Activated CD4-positive, CD25-positive, alpha-beta regulatory T cell (primary cell): ENCODE data around the gene CTNNA2.

Source experiments
- DNase-seq, 4 experiments: peaks; one replicate each; lab custom pipeline; 2025; lab: John Stamatoyannopoulos, UW

Gene CTNNA2

DNA sequence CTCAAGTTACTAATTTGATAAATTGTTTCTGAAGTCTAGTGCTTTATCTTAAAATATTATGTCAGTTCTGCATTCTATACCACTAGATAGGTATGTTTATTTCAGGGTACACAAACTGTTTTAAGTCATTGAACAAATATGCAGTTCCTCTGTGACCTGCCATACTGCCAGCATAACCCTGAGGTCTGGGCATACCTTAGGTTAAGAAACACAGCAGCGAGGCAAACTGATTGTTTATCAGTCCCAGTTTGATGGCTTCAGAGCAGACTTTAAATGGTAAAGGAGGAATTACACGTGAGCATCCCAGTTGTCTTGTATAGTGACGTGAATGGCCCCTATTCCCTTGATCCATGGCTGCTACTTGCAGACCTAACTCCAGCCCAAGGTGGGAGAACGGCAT is 978.1 kb downstream of the CTNNA2 start:
- no peak for DNase-seq

DNA sequence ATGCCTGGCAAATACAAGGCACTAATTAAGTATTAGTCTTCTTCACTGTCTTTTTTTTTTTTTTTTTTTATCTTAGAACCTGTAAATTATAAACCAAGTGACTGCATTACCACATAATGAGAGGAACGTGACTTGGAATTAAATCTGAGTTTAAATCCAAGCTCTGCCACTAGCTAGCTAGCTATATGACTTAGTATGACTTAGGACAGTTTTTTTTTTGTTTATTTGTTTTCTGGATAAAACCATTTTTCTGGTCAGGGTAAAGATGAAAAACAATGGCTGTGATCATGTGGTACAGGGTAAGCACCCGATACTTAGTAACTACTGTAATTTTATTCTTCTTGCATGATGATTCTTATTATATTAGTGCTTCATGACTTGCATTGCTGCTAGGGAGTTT is 983.5 kb downstream of the CTNNA2 start:
- DNase-seq, result no peak

- DNase-seq, result no peak
These were observed 983.9 kb downstream of the CTNNA2 start for GRCh38 chr2:80496775-80497174.

- no peak for DNase-seq
These were observed 986.2 kb downstream of the CTNNA2 start for GRCh38 chr2:80499095-80499494.

DNA sequence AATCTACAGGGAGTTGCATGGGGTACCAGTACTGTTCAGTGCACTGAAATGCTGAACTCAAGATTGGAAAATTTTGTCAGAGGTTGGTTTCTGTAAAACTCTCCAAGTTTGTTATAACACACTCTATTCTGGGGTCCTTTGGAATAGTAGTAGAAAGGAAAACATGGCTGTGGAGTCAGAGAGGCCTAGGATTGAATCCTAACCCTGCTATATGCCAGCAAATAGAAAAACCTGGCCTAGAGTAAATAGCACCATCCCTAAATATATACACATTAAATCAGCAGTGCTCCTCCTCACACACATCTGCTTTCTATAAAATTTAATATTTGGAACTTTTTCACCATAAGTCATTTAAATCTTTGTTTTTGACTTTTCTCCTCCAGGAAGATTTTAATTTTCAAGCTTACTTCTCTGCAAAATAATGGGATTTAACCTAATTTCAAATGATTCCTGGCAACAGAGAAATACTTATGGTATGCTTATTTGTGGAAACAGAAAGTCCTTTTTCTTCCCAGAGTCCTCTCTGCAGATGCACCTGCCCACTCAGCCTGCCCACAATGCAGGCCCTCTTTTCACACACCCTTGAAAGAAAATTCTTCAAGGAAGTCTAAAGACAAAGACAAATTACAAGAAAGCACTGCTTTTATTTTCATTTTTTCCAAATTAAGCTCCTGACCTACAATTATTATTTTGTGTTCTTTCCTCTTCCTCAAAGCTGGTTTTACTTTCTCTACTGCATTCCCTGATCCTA is 989.2 kb downstream of the CTNNA2 start:
- DNase-seq, result no peak

DNA sequence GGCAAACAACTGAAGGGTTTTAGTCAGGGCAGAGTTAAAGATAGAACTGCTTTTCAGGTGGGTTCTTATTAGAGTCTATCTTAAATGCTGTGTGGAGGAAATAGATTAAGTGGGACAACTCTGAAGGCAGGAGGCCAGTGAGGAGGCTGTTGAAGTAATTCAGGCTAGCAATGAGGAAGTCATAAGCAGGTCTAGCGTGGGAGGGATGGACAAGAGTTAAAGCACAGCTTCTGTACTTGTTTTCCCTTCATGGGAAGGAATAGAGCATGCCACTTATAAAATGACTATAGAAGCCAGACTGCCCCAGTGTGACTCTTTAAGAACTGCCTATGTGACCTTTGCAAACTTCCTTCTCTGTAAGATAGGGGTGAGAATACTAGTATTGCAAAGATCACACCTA is 993.7 kb downstream of the CTNNA2 start:
- no peak for DNase-seq

- no peak for DNase-seq
These were observed 997.9 kb downstream of the CTNNA2 start for GRCh38 chr2:80510716-80511115.

DNA sequence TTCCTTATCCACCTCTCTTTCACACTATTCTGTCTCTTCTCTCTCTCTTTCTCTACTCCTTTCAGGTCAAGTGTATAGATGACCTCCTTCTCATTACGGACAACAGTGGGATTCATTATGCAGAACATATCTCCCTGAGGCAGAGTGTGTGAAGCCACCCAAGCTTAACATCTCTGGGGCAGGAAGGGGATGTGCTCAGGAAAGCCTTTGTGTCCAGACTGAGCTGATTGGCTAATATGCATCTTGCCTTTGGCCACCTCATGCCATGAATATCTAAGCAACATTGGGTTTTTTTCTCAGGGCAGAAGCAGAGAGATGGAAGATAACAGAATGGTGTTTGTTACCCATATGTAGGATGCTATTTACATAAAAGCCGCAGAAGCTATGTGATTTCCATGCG is 1003.1 kb downstream of the CTNNA2 start:
- DNase-seq, result no peak

- DNase-seq, result no peak
These were observed 1004.5 kb downstream of the CTNNA2 start for GRCh38 chr2:80517316-80517715.

DNA sequence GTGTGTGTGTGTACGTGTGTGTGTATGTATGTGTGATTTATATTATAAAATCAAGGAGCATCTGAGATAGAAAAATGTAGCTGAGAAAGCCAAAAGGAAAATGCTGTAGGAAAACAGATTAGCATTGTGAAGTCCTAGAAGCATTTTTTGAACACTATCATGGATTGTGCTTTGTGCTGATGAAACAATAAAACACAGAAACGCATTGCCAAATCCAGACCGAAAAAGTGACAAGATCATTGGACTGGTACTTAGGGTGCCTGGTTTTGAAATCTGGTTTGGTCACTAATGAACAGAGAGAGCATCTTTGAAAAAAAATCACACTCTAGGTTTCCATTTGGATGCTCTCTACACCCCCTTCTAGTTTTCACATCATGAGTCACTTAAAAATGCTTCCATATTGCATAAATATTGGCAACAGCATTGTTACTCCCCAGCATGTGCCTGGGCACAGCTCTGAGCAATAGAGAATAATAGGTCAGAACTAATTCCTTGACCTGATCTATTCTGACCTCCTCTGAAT is 1006.3 kb downstream of the CTNNA2 start:
- no peak for DNase-seq

DNA sequence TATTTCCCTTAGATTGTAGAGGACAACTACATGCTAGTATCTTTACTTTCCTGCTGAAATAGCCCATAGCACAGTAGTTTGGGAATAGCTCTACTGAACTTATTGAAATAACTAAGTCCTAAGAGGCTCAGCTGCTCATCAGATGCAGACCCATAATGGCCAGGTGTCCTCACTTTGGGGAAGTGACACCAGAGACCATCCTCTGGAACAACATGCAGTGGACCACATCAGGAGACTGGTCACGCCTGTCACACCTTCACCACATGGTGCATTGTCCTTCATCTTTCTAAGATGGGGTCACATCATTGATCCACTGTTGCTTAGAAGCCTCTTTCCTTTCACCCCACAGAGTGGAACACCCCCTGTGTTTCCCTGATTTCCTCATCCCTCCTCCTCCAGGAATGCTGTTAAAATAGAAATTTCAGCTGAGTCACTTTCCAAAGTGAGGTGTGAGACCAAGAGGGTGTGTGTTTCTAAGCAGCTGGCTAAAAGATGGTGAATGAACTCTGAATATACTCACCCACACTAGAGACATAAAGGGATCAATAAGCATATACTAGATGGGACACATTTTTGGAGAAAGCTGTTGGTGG is 1006.9 kb downstream of the CTNNA2 start:
- no peak for DNase-seq

GRCh38 chr2:80525152-80525551 is 1012.3 kb downstream of the CTNNA2 start:
- DNase-seq, result no peak

DNA sequence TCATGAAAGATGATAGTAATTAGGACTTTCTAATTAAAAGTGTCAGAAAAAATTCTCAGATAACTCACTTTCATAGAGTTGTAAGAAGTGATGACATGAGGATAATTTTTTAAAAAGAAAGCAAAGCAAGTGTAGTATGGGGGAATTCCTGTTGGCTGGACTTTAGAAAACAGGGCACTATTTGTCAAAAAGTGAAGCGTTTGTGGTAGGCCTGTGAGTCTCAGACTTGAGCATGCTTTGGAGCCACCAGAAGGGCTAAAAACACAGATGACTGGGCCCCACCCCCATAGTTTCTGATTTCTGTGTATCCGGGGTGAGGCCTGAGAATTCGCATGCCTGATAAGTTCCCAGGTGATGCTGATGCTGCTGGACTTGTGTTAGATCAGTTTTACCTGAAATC is 1014.3 kb downstream of the CTNNA2 start:
- DNase-seq, result no peak

DNA sequence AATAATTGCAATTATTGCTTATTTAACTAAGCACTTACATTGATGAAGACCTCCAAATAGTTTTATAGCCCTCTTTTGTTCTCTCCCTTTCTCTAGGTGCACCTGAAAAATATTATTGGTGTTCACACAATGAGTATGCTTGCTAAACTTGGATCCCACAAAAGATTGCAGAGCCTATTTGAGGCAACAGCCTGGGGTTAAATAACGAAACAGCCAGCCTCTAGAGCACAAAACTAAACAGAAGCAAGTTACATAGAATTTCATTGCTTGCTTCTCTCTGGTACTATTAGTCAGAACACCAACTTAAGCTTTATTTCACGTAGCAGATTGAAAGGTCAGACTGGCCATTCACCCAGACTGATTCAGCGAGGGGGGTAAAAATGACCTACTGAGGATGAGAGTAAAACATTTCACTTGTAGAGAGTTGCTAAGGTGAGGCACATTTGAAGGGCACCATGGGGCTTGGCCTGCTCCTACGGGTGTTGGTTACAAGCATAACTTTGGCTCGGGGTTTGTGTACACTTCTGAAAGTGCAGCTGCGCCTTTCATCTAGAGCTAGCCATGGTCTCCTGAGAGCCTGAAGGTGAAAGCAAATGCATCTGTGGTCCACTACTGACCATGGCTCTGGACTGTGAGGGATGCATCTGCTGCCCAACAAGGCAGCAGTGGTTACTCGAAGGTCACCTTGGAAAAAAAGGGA is 1016.8 kb downstream of the CTNNA2 start:
- DNase-seq, result no peak

DNA sequence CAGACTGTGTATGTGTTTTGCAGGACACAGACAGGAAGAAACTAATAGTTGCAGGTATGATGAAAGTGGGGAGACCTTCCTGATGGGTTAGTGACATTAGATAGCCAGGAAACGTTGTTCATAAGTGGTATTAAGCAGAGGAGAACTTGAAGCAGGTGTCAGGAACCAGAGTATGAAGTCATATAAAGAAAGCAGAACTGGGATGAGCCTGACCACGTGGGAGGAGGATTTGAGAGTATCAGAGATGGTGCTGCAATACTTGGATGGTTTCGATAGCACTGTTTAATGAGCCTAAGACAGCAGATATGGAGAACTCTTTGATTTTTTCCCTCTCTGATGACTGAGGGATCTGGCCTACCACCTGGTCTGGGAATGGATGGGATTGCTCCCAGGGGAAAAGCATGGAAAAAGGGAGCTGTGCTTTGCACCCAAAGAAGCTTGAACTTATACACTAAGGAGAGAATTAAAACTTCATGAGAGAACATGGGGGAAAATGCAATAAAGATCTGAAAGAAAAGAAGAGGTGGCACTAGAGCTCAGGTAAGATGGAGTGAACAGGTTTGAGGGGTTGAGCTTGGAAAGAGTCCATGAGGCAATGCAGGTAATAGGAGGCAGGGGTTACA is 1017.7 kb downstream of the CTNNA2 start:
- no peak for DNase-seq

DNA sequence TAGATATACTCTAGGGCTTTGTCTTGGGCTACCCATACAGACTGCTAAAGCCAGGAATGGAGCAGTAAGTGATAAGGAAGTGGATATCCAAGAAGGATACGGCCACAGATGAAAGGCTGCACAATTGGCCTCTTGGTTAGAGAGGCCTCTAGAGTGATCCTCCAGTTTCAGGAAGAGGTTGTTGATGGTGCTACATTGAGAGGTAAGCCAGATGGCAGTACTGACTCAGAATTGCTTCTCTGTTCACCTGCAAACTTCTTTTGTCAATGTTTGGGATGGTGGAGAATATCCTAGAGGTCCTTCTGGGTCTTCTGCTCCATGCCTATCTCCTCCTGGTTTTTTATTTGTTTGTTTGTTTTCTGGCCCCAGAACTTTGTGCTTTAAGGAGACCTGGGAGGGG is 1018.5 kb downstream of the CTNNA2 start:
- DNase-seq, result no peak

DNA sequence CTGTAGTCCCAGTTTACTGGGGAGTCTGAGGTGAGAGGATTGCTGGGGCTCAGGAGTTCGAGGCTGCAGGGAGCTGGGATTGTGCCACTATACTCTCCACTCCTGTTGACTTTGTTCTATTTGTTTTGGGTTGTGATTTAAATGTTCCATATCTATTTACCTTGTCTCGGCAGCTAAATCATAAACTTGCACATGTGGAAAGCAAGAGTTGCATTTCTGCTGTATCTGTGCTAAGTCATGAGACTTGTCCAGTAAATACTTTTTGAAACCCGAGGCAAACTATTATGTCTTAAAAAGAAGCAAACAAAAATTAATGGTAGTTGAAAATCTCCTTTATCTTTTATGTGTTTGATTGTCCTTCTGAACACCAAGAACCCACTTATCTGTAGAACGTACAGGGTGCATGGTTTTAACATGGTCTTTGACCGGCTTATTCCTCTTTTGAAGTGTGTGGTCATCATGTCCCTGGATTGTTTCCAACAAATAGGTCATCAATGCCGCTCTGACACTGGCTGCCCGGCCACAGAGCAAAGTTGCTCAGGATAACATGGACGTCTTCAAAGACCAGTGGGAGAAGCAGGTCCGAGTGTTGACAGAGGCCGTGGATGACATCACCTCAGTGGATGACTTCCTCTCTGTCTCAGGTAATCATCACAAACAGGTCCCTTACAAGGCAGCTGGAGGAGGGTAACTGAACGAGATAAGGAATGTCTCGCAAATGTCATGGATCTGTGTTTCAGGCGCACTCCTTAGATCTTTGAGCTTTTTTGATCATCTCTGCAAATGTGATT is 1032.8 kb downstream of the CTNNA2 start:
- DNase-seq, result no peak

- no peak for DNase-seq
These were observed 1033.9 kb downstream of the CTNNA2 start for GRCh38 chr2:80546766-80547165.

DNA sequence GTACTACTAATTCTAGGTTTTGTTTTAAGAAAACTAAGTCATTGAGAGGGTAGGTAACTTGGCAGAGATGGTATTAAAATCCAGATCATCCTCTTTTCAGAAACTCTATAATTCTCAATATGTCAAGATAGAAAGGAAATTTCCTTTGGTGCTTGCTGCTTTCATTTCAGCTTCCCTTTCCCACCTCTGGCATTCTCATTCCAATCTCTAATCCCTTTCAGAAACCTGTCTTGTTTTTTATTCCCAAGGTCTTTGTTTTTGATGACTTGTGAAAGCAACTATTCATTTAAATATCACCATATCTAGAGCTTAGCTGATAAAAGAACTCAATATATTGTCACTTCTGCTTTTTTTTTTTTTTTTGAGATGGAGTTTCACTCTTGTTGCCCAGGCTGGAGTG is 1034.5 kb downstream of the CTNNA2 start:
- DNase-seq, result no peak

- no peak for DNase-seq
These were observed 1035.6 kb downstream of the CTNNA2 start for GRCh38 chr2:80548469-80548868.

- DNase-seq, result no peak
These were observed 1037.0 kb downstream of the CTNNA2 start for GRCh38 chr2:80549901-80550300.

DNA sequence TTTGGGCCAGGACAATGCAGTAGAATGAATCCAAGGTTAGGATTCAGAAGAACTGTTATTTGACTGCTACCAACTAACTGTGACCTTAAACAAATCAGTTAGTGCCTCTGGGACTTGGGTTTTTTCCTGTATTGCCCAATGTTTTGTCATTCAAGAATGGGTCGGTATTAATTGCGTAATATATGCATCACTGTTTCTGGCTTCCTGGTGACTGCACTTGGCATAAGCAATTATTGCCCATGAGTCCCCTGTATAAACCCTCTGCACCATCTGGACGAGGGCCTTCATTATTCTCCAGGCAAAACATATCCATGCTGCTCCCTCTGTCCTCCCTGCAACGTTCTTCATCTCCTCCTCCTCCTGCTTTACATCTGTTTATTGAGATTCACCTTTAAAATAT is 1047.5 kb downstream of the CTNNA2 start:
- no peak for DNase-seq
